HG02943 (cell line): ENCODE results near the gene PSMD6.

Experiments used
- ATAC-seq: cut with Tn5 transposase; IDR thresholded peaks from one replicate; pipeline ENCODE4 v1.9.1; 2021; ENCODE audit warnings: mild to moderate bottlenecking, low read depth, moderate library complexity; ENCODE audit not compliant: unreplicated experiment

The PSMD6 gene

DNA sequence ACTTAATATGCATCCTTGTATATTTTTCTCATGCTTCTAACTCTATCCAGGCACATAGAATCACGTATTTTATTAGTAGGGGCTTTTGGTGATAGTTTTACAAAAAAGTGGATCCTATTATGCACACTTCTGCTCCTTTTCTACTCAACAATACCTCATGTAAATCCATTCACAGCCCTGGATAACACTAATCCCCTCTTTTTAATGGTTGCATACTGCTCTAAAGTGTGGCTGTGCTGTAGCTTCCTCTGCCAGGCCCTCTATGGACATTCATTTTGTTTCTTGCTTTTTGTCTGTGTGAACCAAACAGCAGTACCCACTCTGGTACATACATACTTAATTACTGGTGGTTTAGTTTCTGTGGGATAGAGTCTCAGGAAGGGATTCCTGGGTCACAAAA is 59.8 kb downstream of the PSMD6 start:
- no peak for ATAC-seq

DNA sequence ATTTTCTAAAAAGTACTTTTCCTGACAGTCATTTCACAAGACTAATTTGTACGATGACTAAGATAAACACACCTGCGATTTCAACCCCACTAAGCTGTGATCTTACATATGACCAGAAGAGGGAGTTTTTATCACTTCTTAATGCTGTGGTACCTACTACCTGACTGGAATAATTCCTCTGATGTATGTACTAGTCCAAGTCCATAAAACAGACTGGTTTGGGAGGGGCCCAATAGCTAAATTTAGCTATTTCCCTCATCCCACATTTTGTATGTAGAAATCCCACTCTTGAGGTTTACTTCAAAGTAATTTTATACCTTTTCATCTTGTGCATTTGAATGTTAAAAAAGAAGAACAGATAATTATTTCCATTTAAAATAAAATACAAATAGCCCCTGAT is 61.4 kb downstream of the PSMD6 start:
- ATAC-seq, result peak; percentile 57
